HEK293 (cell line): ENCODE results near the gene HTR7.
A peak's percentile ranks its signal among the peaks of the same experiment; 100 is the strongest.

Experiments
- CTCF ChIA-PET: fragments of 350-600 bp; formaldehyde crosslinking; extraction: SDS; loops from one replicate; lab custom pipeline; 2021; ENCODE audit warnings: antibody characterized with exemption; lab: Yijun Ruan, JAX
- POLR2A ChIA-PET: fragments of 300-600 bp; formaldehyde crosslinking; extraction: SDS; loops from one replicate; lab custom pipeline; 2020; ENCODE audit warnings: antibody characterized with exemption, inconsistent platforms; lab: Yijun Ruan, JAX
- H3K27ac ChIP-seq: fragments of 200-500 bp; sonication (Bioruptor generic); 2 replicates; pipeline ENCODE4 v1.5.1; 2014; ENCODE audit warnings: low read depth, low read length, control low read depth, inconsistent platforms; ENCODE audit errors: extremely low read depth
- H3K36me3 ChIP-seq, 2 experiments: fragments of 200-500 bp in 1 of 2; sonication (Bioruptor generic) in 1 of 2; 1 replicate in 1 of 2; 2 replicates in 1 of 2; pipeline ENCODE4 v1.5.1; 2014 to 2017; ENCODE audit warnings: inconsistent platforms in 2 of 2, low read length in 2 of 2; ENCODE audit not compliant: control insufficient read depth in 2 of 2, insufficient read depth in 1 of 2
- H3K4me1 ChIP-seq: fragments of 200-500 bp; sonication (Bioruptor generic); 2 replicates; pipeline ENCODE4 v1.5.1; 2014; ENCODE audit warnings: mild to moderate bottlenecking, low read length, inconsistent platforms; ENCODE audit not compliant: control insufficient read depth, insufficient read depth
- H3K4me3 ChIP-seq: 2 replicates; pipeline ENCODE4 v1.5.1; 2011; ENCODE audit warnings: low read depth, mild to moderate bottlenecking, control low read depth, low read length, moderate library complexity
- H3K9me3 ChIP-seq: fragments of 200-500 bp; sonication (Bioruptor generic); 2 replicates; pipeline ENCODE4 v1.5.1; 2014; ENCODE audit warnings: low read depth, low read length, inconsistent platforms; ENCODE audit not compliant: control insufficient read depth, insufficient read depth
- GLI2 ChIP-seq: fragments of 450-650 bp; formaldehyde crosslinking; IDR thresholded peaks from 2 replicates; pipeline ENCODE4; 2017; ENCODE audit warnings: missing biosample characterization, missing genetic modification characterization, low read depth, borderline replicate concordance
- GLIS1 ChIP-seq: fragments of 450-650 bp; formaldehyde crosslinking; IDR thresholded peaks from 2 replicates; pipeline ENCODE4 v1.5.1; 2016; ENCODE audit warnings: missing biosample characterization, missing genetic modification characterization
- OSR2 ChIP-seq: fragments of 450-650 bp; formaldehyde crosslinking; IDR thresholded peaks from 2 replicates; pipeline ENCODE4 v1.5.1; 2016; ENCODE audit warnings: missing biosample characterization, missing genetic modification characterization
- SETDB1 ChIP-seq: IDR thresholded peaks from one replicate; pipeline ENCODE4 v1.6.1; 2017; ENCODE audit warnings: mild to moderate bottlenecking, low read length, moderate library complexity, mixed read lengths; ENCODE audit not compliant: insufficient read length
- SP3 ChIP-seq: fragments of 450-650 bp; formaldehyde crosslinking; IDR thresholded peaks from 2 replicates; pipeline ENCODE4 v1.5.1; 2016; ENCODE audit warnings: missing biosample characterization, missing genetic modification characterization
- ZBTB26 ChIP-seq: fragments of 450-650 bp; formaldehyde crosslinking; optimal IDR thresholded peaks from 2 replicates; pipeline ENCODE3; 2016; ENCODE audit warnings: missing biosample characterization, mild to moderate bottlenecking, missing genetic modification characterization
- ZFHX2 ChIP-seq: fragments of 450-650 bp; formaldehyde crosslinking; conservative IDR thresholded peaks from 2 replicates; pipeline ENCODE4 v1.5.1; 2016; ENCODE audit warnings: missing biosample characterization, missing genetic modification characterization
- ZIC2 ChIP-seq: fragments of 450-650 bp; formaldehyde crosslinking; IDR thresholded peaks from 2 replicates; pipeline ENCODE4 v1.5.1; 2016; ENCODE audit warnings: missing biosample characterization, missing genetic modification characterization
- ZNF16 ChIP-seq: fragments of 450-650 bp; formaldehyde crosslinking; IDR thresholded peaks from 2 replicates; pipeline ENCODE4 v1.5.1; 2016; ENCODE audit warnings: low read depth, missing biosample characterization, missing genetic modification characterization
- ZNF416 ChIP-seq: fragments of 450-650 bp; formaldehyde crosslinking; IDR thresholded peaks from 2 replicates; pipeline ENCODE4 v1.5.1; 2016; ENCODE audit warnings: missing biosample characterization, missing genetic modification characterization
- ZNF521 ChIP-seq: fragments of 450-650 bp; formaldehyde crosslinking; IDR thresholded peaks from 2 replicates; pipeline ENCODE4 v1.5.1; 2017; ENCODE audit warnings: missing biosample characterization, mild to moderate bottlenecking, missing genetic modification characterization
- ZNF654 ChIP-seq: fragments of 450-650 bp; formaldehyde crosslinking; IDR thresholded peaks from 2 replicates; pipeline ENCODE4 v1.5.1; 2016; ENCODE audit warnings: low read depth, missing biosample characterization, missing genetic modification characterization
- ZNF837 ChIP-seq: fragments of 450-650 bp; formaldehyde crosslinking; IDR thresholded peaks from 2 replicates; pipeline ENCODE4 v1.5.1; 2016; ENCODE audit warnings: missing biosample characterization, missing genetic modification characterization
- TF ChIP-seq, protein P1 (sequence below): fragments of 450-650 bp; formaldehyde crosslinking; IDR thresholded peaks from 2 replicates; pipeline ENCODE4 v1.5.1; 2016; ENCODE audit warnings: missing biosample characterization, missing genetic modification characterization
- TF ChIP-seq, protein P2 (sequence below): fragments of 450-650 bp; formaldehyde crosslinking; IDR thresholded peaks from 2 replicates; pipeline ENCODE4; 2016; ENCODE audit warnings: missing biosample characterization, missing genetic modification characterization
- TF ChIP-seq, protein P3 (sequence below): fragments of 450-650 bp; formaldehyde crosslinking; IDR thresholded peaks from 2 replicates; pipeline ENCODE4 v1.5.1; 2017; ENCODE audit warnings: missing biosample characterization, missing genetic modification characterization

HTR7 gene

GRCh38 chr10:90865401-90865800, 7.6 kb upstream of the HTR7 start:
- peaks cover 3% of the 10 kb centered on the region for H3K9me3 ChIP-seq
- H3K36me3 ChIP-seq: no peaks in the 10 kb centered on the region
- CTCF ChIA-PET: interaction anchor here (0.6 to 11.5 kb wide), 19 partner anchors 9 to 1882 kb away, joined by 3 to 199 read pairs (median 4); no protein-coding TSS in a partner anchor
- TF ChIP-seq, protein P1, sequence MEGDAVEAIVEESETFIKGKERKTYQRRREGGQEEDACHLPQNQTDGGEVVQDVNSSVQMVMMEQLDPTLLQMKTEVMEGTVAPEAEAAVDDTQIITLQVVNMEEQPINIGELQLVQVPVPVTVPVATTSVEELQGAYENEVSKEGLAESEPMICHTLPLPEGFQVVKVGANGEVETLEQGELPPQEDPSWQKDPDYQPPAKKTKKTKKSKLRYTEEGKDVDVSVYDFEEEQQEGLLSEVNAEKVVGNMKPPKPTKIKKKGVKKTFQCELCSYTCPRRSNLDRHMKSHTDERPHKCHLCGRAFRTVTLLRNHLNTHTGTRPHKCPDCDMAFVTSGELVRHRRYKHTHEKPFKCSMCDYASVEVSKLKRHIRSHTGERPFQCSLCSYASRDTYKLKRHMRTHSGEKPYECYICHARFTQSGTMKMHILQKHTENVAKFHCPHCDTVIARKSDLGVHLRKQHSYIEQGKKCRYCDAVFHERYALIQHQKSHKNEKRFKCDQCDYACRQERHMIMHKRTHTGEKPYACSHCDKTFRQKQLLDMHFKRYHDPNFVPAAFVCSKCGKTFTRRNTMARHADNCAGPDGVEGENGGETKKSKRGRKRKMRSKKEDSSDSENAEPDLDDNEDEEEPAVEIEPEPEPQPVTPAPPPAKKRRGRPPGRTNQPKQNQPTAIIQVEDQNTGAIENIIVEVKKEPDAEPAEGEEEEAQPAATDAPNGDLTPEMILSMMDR (tag by site-specific recombination): peak; percentile 13; the same call in 1 of the 2 replicates
- TF ChIP-seq ZNF416 (tag by site-specific recombination): no peak
- TF ChIP-seq, all 188 proteins: peak for 1
- Histone ChIP-seq H3K4me1 (no peaks in the 10 kb centered on the region), H3K27ac (no peak overlapping the region), H3K4me3 (no peak overlapping the region)
- POLR2A ChIA-PET: no interaction called here

GRCh38 chr10:90862908-90863514, 5.2 kb upstream of the HTR7 start:
- TF ChIP-seq SETDB1: no peak
- TF ChIP-seq ZBTB26 (tag by site-specific recombination): no peak
- TF ChIP-seq ZNF654 (tag by site-specific recombination): peak; percentile 80
- TF ChIP-seq, protein P2, sequence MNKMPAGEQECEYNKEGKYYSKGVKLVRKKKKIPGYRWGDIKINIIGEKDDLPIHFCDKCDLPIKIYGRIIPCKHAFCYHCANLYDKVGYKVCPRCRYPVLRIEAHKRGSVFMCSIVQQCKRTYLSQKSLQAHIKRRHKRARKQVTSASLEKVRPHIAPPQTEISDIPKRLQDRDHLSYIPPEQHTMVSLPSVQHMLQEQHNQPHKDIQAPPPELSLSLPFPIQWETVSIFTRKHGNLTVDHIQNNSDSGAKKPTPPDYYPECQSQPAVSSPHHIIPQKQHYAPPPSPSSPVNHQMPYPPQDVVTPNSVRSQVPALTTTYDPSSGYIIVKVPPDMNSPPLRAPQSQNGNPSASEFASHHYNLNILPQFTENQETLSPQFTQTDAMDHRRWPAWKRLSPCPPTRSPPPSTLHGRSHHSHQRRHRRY (tag by site-specific recombination): no peak
- TF ChIP-seq ZFHX2 (tag by site-specific recombination): no peak
- TF ChIP-seq ZIC2 (tag by site-specific recombination): no peak
- no peak for TF ChIP-seq SP3 (tag by site-specific recombination)
- TF ChIP-seq OSR2 (tag by site-specific recombination): no peak
- TF ChIP-seq, all 188 proteins: peak for 1
- no peaks in the 10 kb centered on the region for H3K9me3 ChIP-seq
- no peaks in the 10 kb centered on the region for H3K36me3 ChIP-seq
- ChIA-PET POLR2A (no interaction called here), CTCF (interaction anchor here (0.6 to 11.5 kb wide), 16 partner anchors 9 to 1935 kb away, joined by 3 to 199 read pairs (median 4); partner anchors contain the start of gene RPP30)
- no peak overlapping the region for H3K27ac ChIP-seq
- no peak overlapping the region for H3K4me3 ChIP-seq
- H3K4me1 ChIP-seq: no peaks in the 10 kb centered on the region

GRCh38 chr10:90860790-90861189, 3.0 kb upstream of the HTR7 start:
- Histone ChIP-seq H3K9me3 (no peaks in the 10 kb centered on the region), H3K27ac (no peak overlapping the region), H3K36me3 (no peaks in the 10 kb centered on the region), H3K4me1 (no peaks in the 10 kb centered on the region), H3K4me3 (no peak overlapping the region)
- ChIA-PET POLR2A (no interaction called here), CTCF (interaction anchor here (0.6 to 11.5 kb wide), 7 partner anchors 9 to 1651 kb away, joined by 3 to 199 read pairs (median 4); no protein-coding TSS in a partner anchor)
- TF ChIP-seq ZNF521 (tag by site-specific recombination) (no peak), GLIS1 (tag by site-specific recombination) (no peak), ZNF16 (tag by site-specific recombination) (no peak), ZNF837 (tag by site-specific recombination) (no peak), GLI2 (tag by site-specific recombination) (no peak)
- TF ChIP-seq, protein P3, sequence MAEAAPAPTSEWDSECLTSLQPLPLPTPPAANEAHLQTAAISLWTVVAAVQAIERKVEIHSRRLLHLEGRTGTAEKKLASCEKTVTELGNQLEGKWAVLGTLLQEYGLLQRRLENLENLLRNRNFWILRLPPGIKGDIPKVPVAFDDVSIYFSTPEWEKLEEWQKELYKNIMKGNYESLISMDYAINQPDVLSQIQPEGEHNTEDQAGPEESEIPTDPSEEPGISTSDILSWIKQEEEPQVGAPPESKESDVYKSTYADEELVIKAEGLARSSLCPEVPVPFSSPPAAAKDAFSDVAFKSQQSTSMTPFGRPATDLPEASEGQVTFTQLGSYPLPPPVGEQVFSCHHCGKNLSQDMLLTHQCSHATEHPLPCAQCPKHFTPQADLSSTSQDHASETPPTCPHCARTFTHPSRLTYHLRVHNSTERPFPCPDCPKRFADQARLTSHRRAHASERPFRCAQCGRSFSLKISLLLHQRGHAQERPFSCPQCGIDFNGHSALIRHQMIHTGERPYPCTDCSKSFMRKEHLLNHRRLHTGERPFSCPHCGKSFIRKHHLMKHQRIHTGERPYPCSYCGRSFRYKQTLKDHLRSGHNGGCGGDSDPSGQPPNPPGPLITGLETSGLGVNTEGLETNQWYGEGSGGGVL: no peak
- TF ChIP-seq, protein P1 (tag by site-specific recombination): no peak
